Jurkat, Clone E6-1 (cell line): ENCODE results near the gene ERG28.

Experiments used
- DNase-seq: peaks from one replicate; pipeline ENCODE4 v3.0.0-alpha.2; 2011; ENCODE audit warnings: low read depth, low spot score
- H3K4me3 ChIP-seq: 2 replicates; pipeline ENCODE4 v1.5.1; 2011; ENCODE audit warnings: mild to moderate bottlenecking, low read length, control low read depth, moderate library complexity

Gene ERG28

GRCh38 chr14:75662966-75663365, 2.3 kb upstream of the ERG28 start:
- no peak overlapping the region for H3K4me3 ChIP-seq
- no peak for DNase-seq

GRCh38 chr14:75661499-75661814, 781 bp upstream of the ERG28 start:
- DNase-seq = no peak
- peak overlapping the region; percentile 97 for H3K4me3 ChIP-seq

- no peak for DNase-seq
- H3K4me3 ChIP-seq = peak overlapping the region; percentile 97
Observed at GRCh38 chr14:75660238-75660629, 442 bp downstream of the ERG28 start.

- DNase-seq = no peak
Observed at GRCh38 chr14:75658957-75659356, 1.7 kb downstream of the ERG28 start.

GRCh38 chr14:75657331-75657730, 3.3 kb downstream of the ERG28 start:
- H3K4me3 ChIP-seq = no peak overlapping the region
- no peak for DNase-seq

More at GRCh38 chr14:75658957-75659356, 1.7 kb downstream of the ERG28 start:
- H3K4me3 ChIP-seq = no peak overlapping the region

GRCh38 chr14:75655235-75655634, 5.4 kb downstream of the ERG28 start:
- no peak overlapping the region for H3K4me3 ChIP-seq
- DNase-seq = no peak

- no peak overlapping the region for H3K4me3 ChIP-seq
- DNase-seq = peak; percentile 49
Observed at GRCh38 chr14:75654127-75654732, 6.4 kb downstream of the ERG28 start.

- DNase-seq = no peak
- H3K4me3 ChIP-seq = no peak overlapping the region
Observed at GRCh38 chr14:75653563-75653962, 7.1 kb downstream of the ERG28 start.

- no peak for DNase-seq
- no peak overlapping the region for H3K4me3 ChIP-seq
Observed at GRCh38 chr14:75650253-75651058, 10.2 kb downstream of the ERG28 start.

- no peak for DNase-seq
- H3K4me3 ChIP-seq = no peak overlapping the region
Observed at GRCh38 chr14:75649773-75650172, 10.9 kb downstream of the ERG28 start.

- no peak overlapping the region for H3K4me3 ChIP-seq
- DNase-seq = no peak
Observed at GRCh38 chr14:75649337-75649736, 11.3 kb downstream of the ERG28 start.

- no peak for DNase-seq
- no peak overlapping the region for H3K4me3 ChIP-seq
Observed at GRCh38 chr14:75648066-75648838, 12.4 kb downstream of the ERG28 start.

GRCh38 chr14:75647640-75648039, 13.0 kb downstream of the ERG28 start:
- H3K4me3 ChIP-seq = no peak overlapping the region
- DNase-seq = no peak

GRCh38 chr14:75646762-75647161, 13.9 kb downstream of the ERG28 start:
- no peak overlapping the region for H3K4me3 ChIP-seq
- no peak for DNase-seq

GRCh38 chr14:75645056-75645455, 15.6 kb downstream of the ERG28 start:
- no peak for DNase-seq
- no peak overlapping the region for H3K4me3 ChIP-seq

- no peak for DNase-seq
- H3K4me3 ChIP-seq = no peak overlapping the region
Observed at GRCh38 chr14:75643985-75644384, 16.7 kb downstream of the ERG28 start.

- H3K4me3 ChIP-seq = no peak overlapping the region
- DNase-seq = no peak
Observed at GRCh38 chr14:75640876-75641275, 19.8 kb downstream of the ERG28 start.

GRCh38 chr14:75636100-75636692, 24.5 kb downstream of the ERG28 start:
- H3K4me3 ChIP-seq = no peak overlapping the region
- DNase-seq = no peak

GRCh38 chr14:75634848-75635247, 25.8 kb downstream of the ERG28 start:
- no peak overlapping the region for H3K4me3 ChIP-seq
- no peak for DNase-seq

- no peak overlapping the region for H3K4me3 ChIP-seq
- no peak for DNase-seq
Observed at GRCh38 chr14:75631453-75631831, 29.2 kb downstream of the ERG28 start.
